Measurements from ENCODE around the gene PTPN12. TPM values are rescaled to one million over a fixed set of nuclear protein-coding genes. Genes with fewer than 3 reads are reported as not detected.
A peak's percentile ranks its signal among the peaks of the same experiment; 100 is the strongest.

PTPN12 gene
- 104 and 105 TPM in 2 replicates for total RNA-seq (2022)
- percentile 93 among the genes with signal in this experiment for Bru-seq, nascent RNA
- percentile 86 among the genes with signal in this experiment for BruChase-seq, experiment 1, labeled RNA remaining after a 6-hour chase
- BruChase-seq, experiment 2, labeled RNA remaining after a 2-hour chase, result percentile 90 among the genes with signal in this experiment
- long read RNA-seq, transcript PTPN12-203 (18 exons, 2,316 nt), result minor isoform, 5 of 47 reads
- long read RNA-seq, transcript PTPN12-201 (18 exons, 3,406 nt), result major isoform, 13 of 47 reads
- long read RNA-seq, partial matches to known transcripts, result 12 of 47 reads
- long read RNA-seq, other reads (novel, unspliced or antisense), result 17 of 47 reads

DNA sequence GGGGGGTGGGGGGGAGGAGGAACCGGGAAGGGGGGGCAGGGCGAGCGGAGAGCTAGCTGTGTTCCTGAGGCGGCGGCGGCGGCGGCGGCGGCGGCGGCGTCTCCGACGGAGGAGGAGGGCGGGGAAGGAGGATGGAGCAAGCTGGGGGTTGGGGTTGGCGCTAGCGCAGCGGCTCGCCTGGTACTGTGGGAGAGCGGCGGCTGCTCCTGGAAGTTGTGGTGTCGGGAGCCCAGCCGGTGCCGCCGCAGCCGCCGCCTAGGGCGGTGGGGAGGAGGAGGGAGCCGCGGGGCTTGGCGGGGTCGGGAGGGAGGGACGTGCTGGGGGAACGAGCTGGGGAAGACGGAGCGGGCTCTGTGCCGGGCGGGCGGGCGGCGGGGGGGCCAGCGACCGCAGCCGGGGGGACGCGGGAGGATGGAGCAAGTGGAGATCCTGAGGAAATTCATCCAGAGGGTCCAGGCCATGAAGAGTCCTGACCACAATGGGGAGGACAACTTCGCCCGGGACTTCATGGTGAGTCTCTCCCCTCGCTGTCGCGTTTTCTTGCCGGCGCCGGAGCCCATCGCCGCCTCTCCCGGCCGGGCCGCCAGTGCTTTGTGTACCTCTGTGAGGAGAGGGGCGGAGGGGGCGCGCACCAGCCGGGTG, at the start of gene PTPN12:
Gene PTPN12 (plus strand): TSS at position 160 of the 642 bp plus-strand sequence. CDS start 252 bp downstream, at position 412.
- TF ChIP-seq, protein P1, sequence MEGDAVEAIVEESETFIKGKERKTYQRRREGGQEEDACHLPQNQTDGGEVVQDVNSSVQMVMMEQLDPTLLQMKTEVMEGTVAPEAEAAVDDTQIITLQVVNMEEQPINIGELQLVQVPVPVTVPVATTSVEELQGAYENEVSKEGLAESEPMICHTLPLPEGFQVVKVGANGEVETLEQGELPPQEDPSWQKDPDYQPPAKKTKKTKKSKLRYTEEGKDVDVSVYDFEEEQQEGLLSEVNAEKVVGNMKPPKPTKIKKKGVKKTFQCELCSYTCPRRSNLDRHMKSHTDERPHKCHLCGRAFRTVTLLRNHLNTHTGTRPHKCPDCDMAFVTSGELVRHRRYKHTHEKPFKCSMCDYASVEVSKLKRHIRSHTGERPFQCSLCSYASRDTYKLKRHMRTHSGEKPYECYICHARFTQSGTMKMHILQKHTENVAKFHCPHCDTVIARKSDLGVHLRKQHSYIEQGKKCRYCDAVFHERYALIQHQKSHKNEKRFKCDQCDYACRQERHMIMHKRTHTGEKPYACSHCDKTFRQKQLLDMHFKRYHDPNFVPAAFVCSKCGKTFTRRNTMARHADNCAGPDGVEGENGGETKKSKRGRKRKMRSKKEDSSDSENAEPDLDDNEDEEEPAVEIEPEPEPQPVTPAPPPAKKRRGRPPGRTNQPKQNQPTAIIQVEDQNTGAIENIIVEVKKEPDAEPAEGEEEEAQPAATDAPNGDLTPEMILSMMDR (IDR thresholded peaks at IDR 0.05; ENCODE audit: unreplicated experiment), result no peak
- no peak for DNase-seq (ENCODE audit: unreplicated experiment)

DNA sequence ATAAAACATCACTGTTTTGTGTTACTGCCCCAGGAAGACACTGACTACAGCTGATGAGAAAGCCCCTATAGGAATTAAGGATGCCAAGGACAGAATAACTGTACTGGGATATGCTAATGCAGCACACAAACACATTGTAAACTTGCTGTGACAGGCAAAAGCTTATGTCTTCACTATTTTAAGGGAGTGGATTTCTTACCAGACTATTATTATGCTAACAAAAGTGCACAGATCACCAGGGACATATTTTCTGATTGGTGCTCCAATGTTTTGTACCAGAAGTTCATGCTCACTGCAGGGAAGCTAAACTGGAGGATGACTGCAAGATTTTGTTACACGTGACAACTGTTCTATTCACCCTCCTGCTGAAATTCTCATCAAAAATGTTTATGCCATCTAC, 48.1 kb upstream of the PTPN12 start:
- H3K4me1 Mint-ChIP-seq (ENCODE audit: insufficient read depth, unreplicated experiment), result no peaks in the 10 kb centered on the region
- POLR2A ChIA-PET, result no interaction called here
- peaks cover 11% of the 10 kb centered on the region for H3K27me3 Mint-ChIP-seq (ENCODE audit: insufficient read depth, unreplicated experiment)
- H3K4me3 Mint-ChIP-seq (ENCODE audit: unreplicated experiment), result no peak overlapping the region
- no peak for DNase-seq (ENCODE audit: unreplicated experiment)
- CTCF ChIA-PET, result interaction anchor here (0.7 kb wide), 1 partner anchor 22 kb away, joined by 3 read pairs; no protein-coding TSS in a partner anchor
- no peaks in the 10 kb centered on the region for H3K9me3 Mint-ChIP-seq (ENCODE audit: unreplicated experiment)
- intact Hi-C loops (cut with micrococcal nuclease), result no loop called here
- BruUV-seq (replicated peaks), result no TSS peak
- H3K36me3 Mint-ChIP-seq (ENCODE audit: insufficient read depth, unreplicated experiment), result peaks cover 4% of the 10 kb centered on the region
- H3K27ac Mint-ChIP-seq (ENCODE audit: low read depth, unreplicated experiment), result no peak overlapping the region
- TF ChIP-seq, protein P1 (IDR thresholded peaks at IDR 0.05; ENCODE audit: unreplicated experiment), result no peak

More for the DNA sequence above, at the start of gene PTPN12:
- POLR2A ChIA-PET, result interaction anchor here (0.5 to 2.2 kb wide), 15 partner anchors 8 to 258 kb away, joined by 3 to 11 read pairs (median 4); no protein-coding TSS in a partner anchor
- Mint-ChIP-seq H3K36me3 (ENCODE audit: insufficient read depth, unreplicated experiment) (no peaks in the 10 kb centered on the region), H3K4me1 (ENCODE audit: insufficient read depth, unreplicated experiment) (peaks cover 14% of the 10 kb centered on the region), H3K27me3 (ENCODE audit: insufficient read depth, unreplicated experiment) (no peaks in the 10 kb centered on the region), H3K9me3 (ENCODE audit: unreplicated experiment) (no peaks in the 10 kb centered on the region), H3K4me3 (ENCODE audit: unreplicated experiment) (peak within 1 kb of the TSS; percentile 78), H3K27ac (ENCODE audit: low read depth, unreplicated experiment) (peak within 1 kb of the TSS; percentile 86)
- intact Hi-C loops (cut with micrococcal nuclease), result loop anchor here (5.0 to 10.0 kb wide), 3 partner anchors 45 to 202 kb away; no protein-coding TSS in a partner anchor
- CTCF ChIA-PET, result no interaction called here
- BruUV-seq (replicated peaks), result no TSS peak

DNA sequence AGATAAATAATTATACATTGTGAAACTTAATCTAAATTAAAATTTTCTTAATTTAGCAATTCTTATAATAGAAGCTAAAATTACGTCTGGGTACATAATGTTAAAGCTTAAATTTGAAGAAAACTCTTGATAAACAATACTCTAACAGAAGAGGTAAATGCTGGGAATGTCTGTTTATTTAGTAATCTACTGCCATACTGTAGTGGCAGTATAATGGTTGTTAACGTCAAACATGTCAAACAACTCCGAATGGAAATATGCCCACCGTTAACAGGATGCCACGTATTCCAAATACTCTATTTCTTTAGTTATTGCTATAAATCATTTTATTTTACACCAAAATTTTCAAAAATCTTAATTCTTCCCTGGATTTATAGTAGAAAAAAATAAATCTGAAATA, 40.0 kb upstream of the PTPN12 start:
- POLR2A ChIA-PET, result interaction anchor here (0.7 to 1.1 kb wide), 2 partner anchors 15 to 27 kb away, joined by 4 read pairs; no protein-coding TSS in a partner anchor
- CTCF ChIA-PET, result no interaction called here
- no TSS peak for BruUV-seq (replicated peaks)
- intact Hi-C loops (cut with micrococcal nuclease), result no loop called here
- H3K4me3 Mint-ChIP-seq (ENCODE audit: unreplicated experiment), result no peak overlapping the region
- H3K36me3 Mint-ChIP-seq (ENCODE audit: insufficient read depth, unreplicated experiment), result no peaks in the 10 kb centered on the region
- H3K9me3 Mint-ChIP-seq (ENCODE audit: unreplicated experiment), result no peaks in the 10 kb centered on the region
- H3K27ac Mint-ChIP-seq (ENCODE audit: low read depth, unreplicated experiment), result no peak overlapping the region
- no peak for DNase-seq (ENCODE audit: unreplicated experiment)
- no peaks in the 10 kb centered on the region for H3K27me3 Mint-ChIP-seq (ENCODE audit: insufficient read depth, unreplicated experiment)
- TF ChIP-seq, protein P1 (IDR thresholded peaks at IDR 0.05; ENCODE audit: unreplicated experiment), result no peak
- peaks cover 7% of the 10 kb centered on the region for H3K4me1 Mint-ChIP-seq (ENCODE audit: insufficient read depth, unreplicated experiment)

DNA sequence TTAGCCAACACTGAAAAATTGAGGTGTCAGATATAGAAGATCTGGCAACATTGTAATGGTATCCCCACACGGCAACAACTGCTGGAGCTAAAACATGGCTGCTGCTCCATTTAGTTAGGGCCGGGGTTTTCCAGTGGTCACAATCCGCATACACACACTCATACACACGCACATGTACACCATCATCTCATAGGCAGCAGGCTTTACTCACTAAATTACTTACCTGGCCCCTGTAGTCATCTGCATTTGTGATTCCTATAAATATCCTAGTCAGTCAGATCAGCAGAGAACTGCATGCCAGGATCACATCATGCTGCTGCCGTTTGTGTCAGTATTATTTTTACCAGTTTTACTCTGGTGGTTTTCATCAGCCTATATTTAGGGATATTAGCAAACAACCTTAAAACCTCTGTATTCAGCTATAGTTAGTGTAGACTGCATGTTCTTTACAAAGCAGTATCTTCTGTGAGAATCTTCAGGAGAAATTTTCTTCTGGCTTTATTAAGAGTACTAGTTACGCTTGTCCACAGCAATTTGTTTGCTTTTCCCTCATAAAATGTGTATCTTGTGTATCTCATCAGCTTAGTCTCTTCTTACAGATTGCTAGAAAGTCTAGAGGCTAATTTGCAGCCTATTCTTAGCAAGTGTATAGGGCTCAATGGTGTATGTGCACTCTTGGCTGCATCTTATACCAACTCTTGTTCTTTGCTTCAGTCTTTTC, 38.3 kb upstream of the PTPN12 start:
- POLR2A ChIA-PET, result no interaction called here
- DNase-seq (ENCODE audit: unreplicated experiment), result no peak
- Mint-ChIP-seq H3K9me3 (ENCODE audit: unreplicated experiment) (no peaks in the 10 kb centered on the region), H3K36me3 (ENCODE audit: insufficient read depth, unreplicated experiment) (no peaks in the 10 kb centered on the region), H3K27me3 (ENCODE audit: insufficient read depth, unreplicated experiment) (no peaks in the 10 kb centered on the region), H3K27ac (ENCODE audit: low read depth, unreplicated experiment) (no peak overlapping the region), H3K4me1 (ENCODE audit: insufficient read depth, unreplicated experiment) (peaks cover 7% of the 10 kb centered on the region), H3K4me3 (ENCODE audit: unreplicated experiment) (no peak overlapping the region)
- intact Hi-C loops (cut with micrococcal nuclease), result no loop called here
- CTCF ChIA-PET, result interaction anchor here (0.6 kb wide), 1 partner anchor 261 kb away, joined by 3 read pairs; no protein-coding TSS in a partner anchor
- no TSS peak for BruUV-seq (replicated peaks)
- TF ChIP-seq, protein P1 (IDR thresholded peaks at IDR 0.05; ENCODE audit: unreplicated experiment), result no peak
